A549 (cell line): ENCODE data around the gene SPRR2E.
"Not testable (repeated sequence)": the region's sequence is repeated elsewhere in the genome, so short reads cannot be mapped to it uniquely, and the experiment has no call there.

Experiments used
- CBX2 ChIP-seq: fragments of 200-600 bp; sonication (generic); IDR thresholded peaks from 2 replicates; pipeline ENCODE4 v1.6.1; 2016; ENCODE audit warnings: low read depth, mild to moderate bottlenecking, borderline replicate concordance
- CTCF ChIP-seq: fragments of >200 bp; sonication (Bioruptor Twin); formaldehyde crosslinking; IDR thresholded peaks from 3 replicates; pipeline ENCODE4 v1.5.1; 2016
- EP300 ChIP-seq, 2 experiments: fragments of >200 bp; sonication (Bioruptor Twin); formaldehyde crosslinking; IDR thresholded peaks; 2 replicates in 1 of 2; 3 replicates in 1 of 2; pipeline ENCODE4 v1.6.1; 2016 to 2017
- JUN ChIP-seq, 2 experiments: fragments of >200 bp; sonication (Bioruptor Twin); formaldehyde crosslinking; IDR thresholded peaks; 2 replicates in 1 of 2; 3 replicates in 1 of 2; pipeline ENCODE4 v1.6.1; 2016 to 2017
- JUNB ChIP-seq: fragments of >200 bp; sonication (Bioruptor Twin); formaldehyde crosslinking; IDR thresholded peaks from 2 replicates; pipeline ENCODE4 v1.6.1; 2016
- MAZ ChIP-seq: fragments of 150-350 bp; IDR thresholded peaks from 2 replicates; pipeline ENCODE4 v1.6.1; 2014; ENCODE audit warnings: antibody characterized with exemption, low read depth, low read length, borderline replicate concordance
- POLR2AphosphoS2 ChIP-seq: conservative IDR thresholded peaks from 2 replicates; pipeline ENCODE4 v1.6.1; 2012; ENCODE audit warnings: low read length, improper control_type of control experiment, inconsistent platforms
- RARB ChIP-seq: fragments of 250-450 bp; sonication (Bioruptor Pico); IDR thresholded peaks from 2 replicates; pipeline ENCODE4 v1.8.0; 2021; ENCODE audit warnings: mild to moderate bottlenecking, moderate library complexity
- RCOR1 ChIP-seq: fragments of 150-350 bp; IDR thresholded peaks from 2 replicates; pipeline ENCODE4 v1.6.1; 2014; ENCODE audit warnings: antibody characterized with exemption, low read length, low read depth
- REST ChIP-seq: fragments of 200-600 bp; sonication (generic); IDR thresholded peaks from 2 replicates; pipeline ENCODE4 v1.6.1; 2016; ENCODE audit warnings: antibody characterized with exemption, mild to moderate bottlenecking, moderate library complexity
- RNF2 ChIP-seq: fragments of 200-600 bp; sonication (generic); IDR thresholded peaks from 2 replicates; pipeline ENCODE4 v1.6.1; 2016; ENCODE audit warnings: low read depth, mild to moderate bottlenecking, antibody characterized with exemption, moderate library complexity, borderline replicate concordance

GRCh38 chr1:153056111-153056510 lies 38.2 kb downstream of the SPRR2E start:
- not testable (repeated sequence) for TF ChIP-seq CTCF; CBX2; REST; RNF2; RCOR1; EP300 (IDR thresholded peaks at IDR 0.05); POLR2AphosphoS2; RARB (CRISPR knock-in tag); JUN (IDR thresholded peaks at IDR 0.05); MAZ; JUNB
